ENCODE data around the gene CCDC142. TPM values are rescaled to one million over a fixed set of nuclear protein-coding genes. Genes with fewer than 3 reads are reported as not detected.
A peak's percentile ranks its signal among the peaks of the same experiment; 100 is the strongest.

CCDC142 gene
- total and polyA plus RNA-seq, 9 of the 15 experiments (the other 6 are each of a cell fraction or from before 2014, with no cell fraction given) = 0.55 to 11.7 (median 7.2) TPM

DNA sequence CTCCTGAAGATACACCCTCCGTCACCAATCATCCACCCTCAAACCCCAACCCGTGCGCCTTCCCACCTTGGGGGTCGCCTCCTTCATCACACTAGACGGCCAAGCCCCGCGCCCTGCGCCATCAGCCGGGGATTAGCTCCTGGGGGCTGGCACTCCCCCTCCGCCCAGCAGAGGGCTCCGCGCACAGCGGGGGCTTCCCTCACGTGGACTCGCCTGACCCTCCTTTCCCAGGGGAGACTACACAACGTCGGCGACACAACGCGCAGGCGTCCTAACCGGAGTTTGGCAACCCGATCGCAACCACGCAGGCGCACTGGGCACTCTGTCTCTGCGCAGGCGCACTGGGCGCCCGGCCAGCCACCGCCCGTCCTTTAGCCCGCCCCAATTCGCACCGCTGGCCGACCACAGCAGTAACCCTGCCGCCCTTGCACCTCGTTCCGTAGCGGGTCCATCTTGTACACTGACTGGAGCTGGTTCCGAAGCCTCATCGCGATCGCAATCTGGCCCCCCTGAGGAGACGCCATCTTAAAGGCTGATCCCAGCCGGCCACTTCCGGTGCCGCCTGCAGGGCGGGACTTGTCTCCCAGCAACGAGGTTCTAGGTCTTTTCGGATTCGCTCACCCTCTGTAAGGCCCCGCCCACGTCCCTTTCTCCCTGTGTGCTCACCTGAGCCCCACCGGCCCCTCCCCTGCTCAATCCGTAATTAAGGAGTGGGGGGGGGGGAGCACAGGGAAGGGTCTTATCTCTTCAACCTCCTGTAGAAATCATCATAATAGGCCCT, 24.5 kb upstream of the CCDC142 start, which contains the start of gene PCGF1 (continued):
- TF ChIP-seq, protein P1, sequence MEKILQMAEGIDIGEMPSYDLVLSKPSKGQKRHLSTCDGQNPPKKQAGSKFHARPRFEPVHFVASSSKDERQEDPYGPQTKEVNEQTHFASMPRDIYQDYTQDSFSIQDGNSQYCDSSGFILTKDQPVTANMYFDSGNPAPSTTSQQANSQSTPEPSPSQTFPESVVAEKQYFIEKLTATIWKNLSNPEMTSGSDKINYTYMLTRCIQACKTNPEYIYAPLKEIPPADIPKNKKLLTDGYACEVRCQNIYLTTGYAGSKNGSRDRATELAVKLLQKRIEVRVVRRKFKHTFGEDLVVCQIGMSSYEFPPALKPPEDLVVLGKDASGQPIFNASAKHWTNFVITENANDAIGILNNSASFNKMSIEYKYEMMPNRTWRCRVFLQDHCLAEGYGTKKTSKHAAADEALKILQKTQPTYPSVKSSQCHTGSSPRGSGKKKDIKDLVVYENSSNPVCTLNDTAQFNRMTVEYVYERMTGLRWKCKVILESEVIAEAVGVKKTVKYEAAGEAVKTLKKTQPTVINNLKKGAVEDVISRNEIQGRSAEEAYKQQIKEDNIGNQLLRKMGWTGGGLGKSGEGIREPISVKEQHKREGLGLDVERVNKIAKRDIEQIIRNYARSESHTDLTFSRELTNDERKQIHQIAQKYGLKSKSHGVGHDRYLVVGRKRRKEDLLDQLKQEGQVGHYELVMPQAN (IDR thresholded peaks at IDR 0.05; ENCODE audit: borderline replicate concordance) = peak; percentile 74
- peak; percentile 59 for TF ChIP-seq KDM5B (IDR thresholded peaks at IDR 0.05; ENCODE audit: insufficient replicate concordance, low read depth, low read length)
- peak; percentile 78 for TF ChIP-seq RBM22 (IDR thresholded peaks at IDR 0.05; ENCODE audit: low read depth, low read length, poor library complexity, severe bottlenecking)
- TF ChIP-seq BCL6 (CRISPR knock-in tag; IDR thresholded peaks at IDR 0.05) = no peak
- no peak; the same call in 1 of the 2 replicates for TF ChIP-seq CREB1 (IDR thresholded peaks at IDR 0.05)
- peak; percentile 71 for TF ChIP-seq CREB1 (CRISPR knock-in tag; IDR thresholded peaks at IDR 0.05)
- peak in 1 of 2 experiments; percentile 89; a peak in 2 of 4 replicates for TF ChIP-seq HDAC1 (IDR thresholded peaks at IDR 0.05)
- peak; percentile 79; the same call in 1 of the 2 replicates for TF ChIP-seq ELF2 (CRISPR knock-in tag; IDR thresholded peaks at IDR 0.05)
- TF ChIP-seq ZNF24 (IDR thresholded peaks at IDR 0.05) = no peak
- TF ChIP-seq, protein P2, sequence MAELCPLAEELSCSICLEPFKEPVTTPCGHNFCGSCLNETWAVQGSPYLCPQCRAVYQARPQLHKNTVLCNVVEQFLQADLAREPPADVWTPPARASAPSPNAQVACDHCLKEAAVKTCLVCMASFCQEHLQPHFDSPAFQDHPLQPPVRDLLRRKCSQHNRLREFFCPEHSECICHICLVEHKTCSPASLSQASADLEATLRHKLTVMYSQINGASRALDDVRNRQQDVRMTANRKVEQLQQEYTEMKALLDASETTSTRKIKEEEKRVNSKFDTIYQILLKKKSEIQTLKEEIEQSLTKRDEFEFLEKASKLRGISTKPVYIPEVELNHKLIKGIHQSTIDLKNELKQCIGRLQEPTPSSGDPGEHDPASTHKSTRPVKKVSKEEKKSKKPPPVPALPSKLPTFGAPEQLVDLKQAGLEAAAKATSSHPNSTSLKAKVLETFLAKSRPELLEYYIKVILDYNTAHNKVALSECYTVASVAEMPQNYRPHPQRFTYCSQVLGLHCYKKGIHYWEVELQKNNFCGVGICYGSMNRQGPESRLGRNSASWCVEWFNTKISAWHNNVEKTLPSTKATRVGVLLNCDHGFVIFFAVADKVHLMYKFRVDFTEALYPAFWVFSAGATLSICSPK (IDR thresholded peaks at IDR 0.05; ENCODE audit: borderline replicate concordance) = no peak
- TF ChIP-seq TBP (optimal IDR thresholded peaks at IDR 0.05; ENCODE audit: low read depth, low read length) = peak; percentile 75
- peak; percentile 60 for TF ChIP-seq CCNT2 (IDR thresholded peaks at IDR 0.05; ENCODE audit: borderline replicate concordance, extremely low read depth, insufficient read length, low read depth, low read length)
- no peak for TF ChIP-seq ZNF766 (CRISPR knock-in tag; conservative IDR thresholded peaks at IDR 0.05)
- TF ChIP-seq KLF10 (CRISPR knock-in tag; IDR thresholded peaks at IDR 0.05) = no peak
- TF ChIP-seq, protein P3, sequence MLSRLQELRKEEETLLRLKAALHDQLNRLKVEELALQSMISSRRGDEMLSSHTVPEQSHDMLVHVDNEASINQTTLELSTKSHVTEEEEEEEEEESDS (CRISPR knock-in tag; IDR thresholded peaks at IDR 0.05) = no peak
- no peak for TF ChIP-seq SMAD3 (CRISPR knock-in tag; conservative IDR thresholded peaks at IDR 0.05)
- peak; percentile 92 for TF ChIP-seq ELF1 (tag; IDR thresholded peaks at IDR 0.05)
- TF ChIP-seq MCM7 (IDR thresholded peaks at IDR 0.05) = no peak
- TF ChIP-seq IRF2 (CRISPR knock-in tag; IDR thresholded peaks at IDR 0.05) = no peak
- peak; percentile 51; the same call in 1 of the 2 replicates for TF ChIP-seq NFRKB (IDR thresholded peaks at IDR 0.05; ENCODE audit: low read depth)
- TF ChIP-seq POLR2H (tag; IDR thresholded peaks at IDR 0.05; ENCODE audit: low read depth) = peak; percentile 76
- TF ChIP-seq ZNF274 (IDR thresholded peaks at IDR 0.05; ENCODE audit: borderline replicate concordance, low read depth, low read length) = no peak
- TF ChIP-seq HNRNPK (IDR thresholded peaks at IDR 0.05; ENCODE audit: low read depth, low read length, poor library complexity, severe bottlenecking) = no peak
- TF ChIP-seq, protein P4, sequence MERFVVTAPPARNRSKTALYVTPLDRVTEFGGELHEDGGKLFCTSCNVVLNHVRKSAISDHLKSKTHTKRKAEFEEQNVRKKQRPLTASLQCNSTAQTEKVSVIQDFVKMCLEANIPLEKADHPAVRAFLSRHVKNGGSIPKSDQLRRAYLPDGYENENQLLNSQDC (CRISPR knock-in tag; IDR thresholded peaks at IDR 0.05) = no peak
- no peak for TF ChIP-seq PYGO2 (tag; IDR thresholded peaks at IDR 0.05)
- 0 out of 2 replicates have a peak, but pooled peaks have one; percentile 43 for TF ChIP-seq DMBX1 (CRISPR knock-in tag; IDR thresholded peaks at IDR 0.05; ENCODE audit: borderline replicate concordance)

Measured in K562 (cell line).